ENCODE measurements around the gene KMT2A. TPM values are rescaled to one million over a fixed set of nuclear protein-coding genes. Genes with fewer than 3 reads are reported as not detected.

KMT2A gene
- total RNA-seq, 1 experiment from 2014 or later = 62.0 TPM

GRCh38 chr11:118547132-118547531 lies 110.8 kb downstream of the KMT2A start:
- Histone ChIP-seq H3K79me1 (ENCODE audit: insufficient read depth, low read depth, low read length, poor library complexity, severe bottlenecking) (no peaks in the 10 kb centered on the region), H3K9me3 (ENCODE audit: control insufficient read depth, low read depth, low read length) (no peaks in the 10 kb centered on the region), H3K4me1 (ENCODE audit: insufficient read depth, low read length) (no peaks in the 10 kb centered on the region), H2AFZ (ENCODE audit: low read length) (no peak overlapping the region), H2AK5ac (ENCODE audit: insufficient read length, low read length) (no peak overlapping the region), H3T11ph (ENCODE audit: low read length) (no peak overlapping the region), H4K8ac (replicated peaks; ENCODE audit: insufficient read length, low read depth, low read length) (no peak overlapping the region), H3K56ac (ENCODE audit: insufficient read length, low read depth, low read length) (no peak overlapping the region), H3K14ac (ENCODE audit: insufficient read depth, low read length) (no peak overlapping the region), H3K9ac (ENCODE audit: extremely low read depth, insufficient read length, low read length) (no peak overlapping the region), H2BK120ac (ENCODE audit: low read depth, low read length, poor library complexity, severe bottlenecking) (no peak overlapping the region), H2BK20ac (ENCODE audit: low read depth, low read length, poor library complexity, severe bottlenecking) (no peak overlapping the region), H3K23ac (ENCODE audit: insufficient read length, low read depth, low read length) (no peak overlapping the region), H2BK5ac (ENCODE audit: insufficient read length, low read length) (no peak overlapping the region), H3K27ac (ENCODE audit: insufficient read length, low read depth, low read length) (no peak overlapping the region), H3K4ac (ENCODE audit: low read depth, low read length) (no peak overlapping the region), H3K79me2 (ENCODE audit: insufficient read depth, low read length) (no peaks in the 10 kb centered on the region), H4K5ac (ENCODE audit: insufficient read length, low read depth, low read length) (no peak overlapping the region), H2BK15ac (ENCODE audit: low read depth, low read length) (no peak overlapping the region), H4K91ac (ENCODE audit: insufficient read length, low read depth, low read length) (no peak overlapping the region), H3K27me3 (ENCODE audit: insufficient read depth, low read length) (no peaks in the 10 kb centered on the region), H3K23me2 (ENCODE audit: insufficient read length, low read depth, low read length, poor library complexity, severe bottlenecking) (no peaks in the 10 kb centered on the region), H2BK12ac (ENCODE audit: insufficient read length, low read depth, low read length) (no peak overlapping the region), H4K20me1 (ENCODE audit: control insufficient read depth, insufficient read depth, insufficient read length) (no peaks in the 10 kb centered on the region), H3K18ac (ENCODE audit: insufficient read length, low read depth, low read length) (no peak overlapping the region), H3K4me2 (ENCODE audit: insufficient read depth, insufficient read length, low read length) (no peak overlapping the region)
- WGBS (ENCODE audit: extremely low coverage, insufficient read length, low lambda C conversion rate) = no CpG with 5 or more reads among the region's 2 CpGs
- Mint-ChIP-seq H3K4me3 (no peak overlapping the region), H3K4me1 (no peaks in the 10 kb centered on the region), H3K27me3 (ENCODE audit: low read depth) (no peaks in the 10 kb centered on the region), H3K9me3 (no peaks in the 10 kb centered on the region), H3K36me3 (ENCODE audit: insufficient read depth in 1 of 3, low read depth in 3 of 3) (peaks cover 0 to 14% (median 10%) of the 10 kb centered on the region in 3 experiments; a peak in 5 of 7 replicates), H3K27ac (no peak overlapping the region; a peak in 1 of 7 replicates)
- DNase-seq = no peak
- TF ChIP-seq CTCF (conservative IDR thresholded peaks at IDR 0.05) = no peak
